ENCODE results near the gene COL9A1. TPM values are rescaled to one million over a fixed set of nuclear protein-coding genes. Genes with fewer than 3 reads are reported as not detected.

COL9A1 gene
- total and polyA plus RNA-seq, 2 of the 8 experiments (the other 6 are each of a cell fraction or from before 2014, with no cell fraction given) = 7.9 to 18.1 TPM

- Histone ChIP-seq H3K27me3 (replicated peaks in 1 of 4; ENCODE audit: control insufficient read depth in 3 of 4, extremely low read depth in 1 of 4, insufficient read depth in 3 of 4, low read length in 3 of 4) (no peaks in the 10 kb centered on the region), H2BK120ac (replicated peaks; ENCODE audit: low read depth, low read length) (no peak overlapping the region), H3K56ac (replicated peaks; ENCODE audit: insufficient read length, low read depth, low read length) (no peak overlapping the region), H4K8ac (ENCODE audit: extremely low read depth, insufficient read depth, low read length) (no peak overlapping the region), H3K4ac (replicated peaks; ENCODE audit: insufficient read length, low read depth, low read length) (no peak overlapping the region), H3K9me3 (ENCODE audit: insufficient read depth in 2 of 2, low read depth in 1 of 2, low read length in 1 of 2) (no peaks in the 10 kb centered on the region; a peak in 1 of 4 replicates), H3K14ac (ENCODE audit: insufficient read length) (no peak overlapping the region), H2AFZ (ENCODE audit: low read length) (no peak overlapping the region), H3K4me3 (ENCODE audit: extremely low read depth in 1 of 4, insufficient read depth in 2 of 4, low read depth in 3 of 4, low read length in 4 of 4) (no peak overlapping the region), H3K23ac (ENCODE audit: insufficient read length) (no peak overlapping the region), H3K79me1 (ENCODE audit: low read depth, low read length) (no peaks in the 10 kb centered on the region), H3K79me2 (ENCODE audit: control insufficient read depth in 1 of 2, insufficient read depth in 2 of 2, low read length in 2 of 2) (no peaks in the 10 kb centered on the region), H3K9ac (replicated peaks in 1 of 4; ENCODE audit: extremely low read depth in 1 of 4, low read depth in 3 of 4, low read length in 3 of 4) (no peak overlapping the region), H2BK5ac (ENCODE audit: low read depth, low read length) (no peak overlapping the region), H3K18ac (ENCODE audit: extremely low read depth, low read length) (no peak overlapping the region), H4K91ac (replicated peaks; ENCODE audit: insufficient read length, low read length) (no peak overlapping the region), H2BK15ac (ENCODE audit: low read length) (no peak overlapping the region), H2AK5ac (ENCODE audit: low read depth, low read length) (no peak overlapping the region), H2BK20ac (ENCODE audit: low read length) (no peak overlapping the region), H3K4me1 (replicated peaks in 1 of 4; ENCODE audit: control insufficient read depth in 3 of 4, insufficient read depth in 4 of 4, low read length in 3 of 4) (no peaks in the 10 kb centered on the region), H4K20me1 (replicated peaks in 1 of 2; ENCODE audit: control insufficient read depth in 1 of 2, insufficient read depth in 2 of 2, low read length in 2 of 2) (no peaks in the 10 kb centered on the region), H3K36me3 (ENCODE audit: control insufficient read depth in 2 of 4, insufficient read depth in 4 of 4, low read length in 3 of 4) (no peaks in the 10 kb centered on the region), H3K23me2 (ENCODE audit: low read depth, low read length) (no peaks in the 10 kb centered on the region), H4K5ac (ENCODE audit: insufficient read length, low read depth, low read length) (no peak overlapping the region), H3K27ac (ENCODE audit: low read depth, low read length) (no peak overlapping the region), H2BK12ac (ENCODE audit: low read depth, low read length) (no peak overlapping the region), H3K4me2 (ENCODE audit: insufficient read depth in 1 of 2, low read depth in 2 of 2, low read length in 2 of 2) (no peak overlapping the region)
- DNase-seq (ENCODE audit: low read depth in 1 of 2, low spot score in 2 of 2) (no peak), FAIRE-seq (no peak)
- ChIA-PET CTCF (ENCODE audit: partially characterized antibody) (no interaction called here), POLR2A (ENCODE audit: partially characterized antibody) (no interaction called here)
- TF ChIP-seq POU5F1 (IDR thresholded peaks at IDR 0.05; ENCODE audit: low read depth, low read length) (no peak), RFX5 (IDR thresholded peaks at IDR 0.05; ENCODE audit: borderline replicate concordance, low read depth, low read length) (no peak), YY1 (IDR thresholded peaks at IDR 0.05; ENCODE audit: low read depth, low read length) (no peak), SP1 (IDR thresholded peaks at IDR 0.05; ENCODE audit: low read depth, low read length) (no peak), CEBPB (IDR thresholded peaks at IDR 0.05; ENCODE audit: low read depth, low read length) (no peak)
- 94% methylated on average over 2 of the region's 2 CpGs; no CpG with 5 or more reads in 1 of the 2 experiments for WGBS, 2 experiments (ENCODE audit: extremely low coverage in 1 of 2, insufficient coverage in 1 of 2, insufficient read length in 1 of 2, insufficient replicate concordance in 2 of 2, low coverage in 1 of 2, low lambda C conversion rate in 2 of 2, missing lambda C conversion rate in 1 of 2)
Observed at GRCh38 chr6:70180183-70180900, 122.5 kb downstream of the COL9A1 start.
